ENCODE measurements around the gene SERPINE2. TPM values are rescaled to one million over a fixed set of nuclear protein-coding genes. Genes with fewer than 3 reads are reported as not detected.

The SERPINE2 gene
- total and polyA plus RNA-seq, 8 donors, result 21.7 to 107 (median 81.8) TPM

DNA sequence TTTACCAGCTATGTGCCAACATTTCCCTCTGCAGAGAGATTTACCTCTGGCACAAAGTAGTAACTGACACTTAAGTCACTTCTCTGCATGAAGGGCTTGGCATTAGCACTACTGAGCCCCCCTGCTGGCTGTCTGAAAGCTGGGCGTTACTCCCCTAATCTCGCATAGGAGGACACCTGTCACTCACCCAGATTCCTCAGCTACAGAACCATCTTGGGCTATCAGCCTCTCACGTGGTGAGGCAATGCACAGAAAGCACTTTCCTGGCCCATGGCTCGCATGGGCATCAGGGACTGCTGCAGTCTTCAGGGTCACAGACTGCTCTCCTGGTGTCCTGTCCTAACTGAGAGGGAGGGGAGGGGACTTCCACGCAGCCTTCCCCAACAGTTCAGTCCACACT lies 12.0 kb downstream of the SERPINE2 start:
- no peak overlapping the region for H3K4me3 ChIP-seq
- ATAC-seq (no peak), DNase-seq (no peak)
- H3K27me3 ChIP-seq, result peaks cover 0 to 5% of the 10 kb centered on the region in 2 donors
- intact Hi-C loops (cut with DNase I), result no loop called here
- H3K9me3 ChIP-seq, result no peaks in the 10 kb centered on the region
- TF ChIP-seq, protein P1, sequence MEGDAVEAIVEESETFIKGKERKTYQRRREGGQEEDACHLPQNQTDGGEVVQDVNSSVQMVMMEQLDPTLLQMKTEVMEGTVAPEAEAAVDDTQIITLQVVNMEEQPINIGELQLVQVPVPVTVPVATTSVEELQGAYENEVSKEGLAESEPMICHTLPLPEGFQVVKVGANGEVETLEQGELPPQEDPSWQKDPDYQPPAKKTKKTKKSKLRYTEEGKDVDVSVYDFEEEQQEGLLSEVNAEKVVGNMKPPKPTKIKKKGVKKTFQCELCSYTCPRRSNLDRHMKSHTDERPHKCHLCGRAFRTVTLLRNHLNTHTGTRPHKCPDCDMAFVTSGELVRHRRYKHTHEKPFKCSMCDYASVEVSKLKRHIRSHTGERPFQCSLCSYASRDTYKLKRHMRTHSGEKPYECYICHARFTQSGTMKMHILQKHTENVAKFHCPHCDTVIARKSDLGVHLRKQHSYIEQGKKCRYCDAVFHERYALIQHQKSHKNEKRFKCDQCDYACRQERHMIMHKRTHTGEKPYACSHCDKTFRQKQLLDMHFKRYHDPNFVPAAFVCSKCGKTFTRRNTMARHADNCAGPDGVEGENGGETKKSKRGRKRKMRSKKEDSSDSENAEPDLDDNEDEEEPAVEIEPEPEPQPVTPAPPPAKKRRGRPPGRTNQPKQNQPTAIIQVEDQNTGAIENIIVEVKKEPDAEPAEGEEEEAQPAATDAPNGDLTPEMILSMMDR (IDR thresholded peaks at IDR 0.05), result no peak
- H3K27ac ChIP-seq, result no peak overlapping the region
- no peaks in the 10 kb centered on the region for H3K4me1 ChIP-seq
- H3K36me3 ChIP-seq, result no peaks in the 10 kb centered on the region

DNA sequence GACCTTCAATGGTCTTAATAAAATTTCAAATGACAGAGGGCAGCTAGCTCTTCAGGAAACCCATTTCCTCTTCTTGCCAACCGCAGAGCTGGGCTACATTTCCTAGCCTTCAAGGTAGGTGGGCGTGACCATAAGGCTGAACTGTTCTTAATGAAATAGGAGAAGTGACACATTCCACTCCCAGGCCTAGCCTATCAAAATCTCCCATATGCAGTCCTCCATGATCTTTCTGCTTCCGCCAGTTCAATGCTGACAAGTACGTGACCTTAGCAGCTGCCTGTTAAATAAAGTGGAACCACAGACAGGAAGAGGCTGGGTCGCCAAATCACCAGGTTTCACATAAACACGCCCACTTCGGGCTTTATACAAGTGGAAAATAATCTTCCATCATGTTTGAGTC lies 13.2 kb downstream of the SERPINE2 start:
- Histone ChIP-seq H3K36me3 (no peaks in the 10 kb centered on the region), H3K4me3 (no peak overlapping the region), H3K27ac (no peak overlapping the region), H3K4me1 (no peaks in the 10 kb centered on the region), H3K9me3 (no peaks in the 10 kb centered on the region), H3K27me3 (no peaks in the 10 kb centered on the region)
- DNase-seq (no peak), ATAC-seq (peak; percentile 59)
- intact Hi-C loops (cut with DNase I), result no loop called here
- TF ChIP-seq, protein P1 (IDR thresholded peaks at IDR 0.05), result no peak

DNA sequence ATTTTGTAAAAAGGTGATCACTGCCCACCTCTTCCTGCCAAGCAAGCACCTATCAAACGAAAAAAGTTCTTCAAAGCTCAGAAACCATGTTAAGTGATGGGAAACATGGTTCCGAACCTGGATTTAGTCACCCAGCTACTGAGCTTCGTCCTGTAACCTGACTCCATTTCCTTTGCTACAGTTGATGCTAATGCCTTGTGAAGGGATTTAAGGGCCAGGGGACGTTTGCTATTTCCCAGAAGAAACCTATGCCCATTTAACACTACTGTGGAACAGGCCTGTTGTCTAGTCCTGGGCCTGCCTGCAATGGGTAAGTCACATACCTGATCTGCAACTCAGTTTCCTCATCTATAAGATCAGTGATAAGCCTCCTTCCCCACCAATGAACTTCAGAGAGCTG lies 14.8 kb downstream of the SERPINE2 start:
- Histone ChIP-seq H3K9me3 (no peaks in the 10 kb centered on the region), H3K4me3 (no peak overlapping the region), H3K27me3 (no peaks in the 10 kb centered on the region), H3K36me3 (no peaks in the 10 kb centered on the region), H3K4me1 (no peaks in the 10 kb centered on the region), H3K27ac (no peak overlapping the region)
- intact Hi-C loops (cut with DNase I), result no loop called here
- no peak for ATAC-seq
- TF ChIP-seq, protein P1 (IDR thresholded peaks at IDR 0.05), result no peak
- DNase-seq, result no peak

DNA sequence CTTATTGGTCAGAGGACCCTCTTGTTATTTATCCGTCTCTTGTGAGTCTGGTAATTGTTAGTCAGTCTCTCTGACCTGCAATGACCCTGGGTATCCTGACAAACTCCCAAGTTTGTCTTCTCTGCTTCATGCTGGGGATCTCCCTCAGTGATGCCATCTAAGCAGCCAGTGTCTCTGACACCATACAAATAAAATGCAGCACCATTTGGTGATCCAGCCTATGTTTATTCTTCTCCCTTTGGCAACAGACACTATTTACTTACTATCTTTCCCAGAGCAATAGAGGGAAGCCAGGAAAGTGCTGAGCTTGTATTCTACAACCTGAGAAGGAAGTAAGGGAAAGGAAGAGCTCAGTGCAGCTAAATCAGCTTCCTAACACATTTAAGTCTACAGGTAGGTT lies 15.9 kb downstream of the SERPINE2 start:
- Histone ChIP-seq H3K27me3 (no peaks in the 10 kb centered on the region), H3K36me3 (no peaks in the 10 kb centered on the region), H3K27ac (no peak overlapping the region), H3K4me1 (no peaks in the 10 kb centered on the region), H3K4me3 (no peak overlapping the region), H3K9me3 (no peaks in the 10 kb centered on the region)
- intact Hi-C loops (cut with DNase I), result no loop called here
- TF ChIP-seq, protein P1 (IDR thresholded peaks at IDR 0.05), result no peak
- DNase-seq, result no peak
- ATAC-seq, result no peak

DNA sequence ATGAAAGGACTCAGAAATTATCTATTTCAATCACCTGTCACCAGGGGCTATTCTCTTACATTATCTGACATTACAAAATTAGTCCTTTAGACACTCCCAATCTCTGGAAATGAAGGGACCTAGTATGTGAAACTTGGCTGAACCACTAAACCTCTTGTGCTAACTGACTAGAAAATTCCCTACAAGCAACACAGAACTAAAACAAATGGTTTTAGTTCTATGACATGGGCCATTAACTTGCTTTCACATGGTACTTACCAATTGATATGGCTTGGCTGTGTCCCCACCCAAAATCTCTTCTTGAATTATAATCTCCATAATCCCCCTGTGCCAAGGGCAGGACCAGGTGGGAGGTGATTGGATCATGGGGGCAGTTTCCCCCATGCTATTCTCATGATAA lies 16.6 kb downstream of the SERPINE2 start:
- Histone ChIP-seq H3K36me3 (no peaks in the 10 kb centered on the region), H3K9me3 (no peaks in the 10 kb centered on the region), H3K4me1 (no peaks in the 10 kb centered on the region), H3K27me3 (no peaks in the 10 kb centered on the region), H3K4me3 (no peak overlapping the region), H3K27ac (no peak overlapping the region)
- DNase-seq, result no peak
- TF ChIP-seq, protein P1 (IDR thresholded peaks at IDR 0.05), result no peak
- intact Hi-C loops (cut with DNase I), result no loop called here
- no peak for ATAC-seq
